Transverse colon (tissue), 4 donors: ENCODE measurements around the gene FGF2. TPM values are rescaled to one million over a fixed set of nuclear protein-coding genes. Genes with fewer than 3 reads are reported as not detected.
"Not testable (repeated sequence)": the region's sequence is repeated elsewhere in the genome, so short reads cannot be mapped to it uniquely, and the experiment has no call there.

Source experiments
- DNase-seq: peaks from one replicate; pipeline ENCODE4 v3.0.0-alpha.2; 2019
- H3K27ac ChIP-seq, 4 donors: fragments of 200-600 bp; sonication (generic); 2 replicates each; pipeline ENCODE4 v1.5.1; 2016 to 2018; ENCODE audit warnings: inconsistent platforms in 4 of 4
- H3K27me3 ChIP-seq: fragments of 200-600 bp; sonication (generic); 2 replicates; pipeline ENCODE4 v1.5.1; 2017; ENCODE audit warnings: inconsistent platforms
- H3K36me3 ChIP-seq, 4 donors: fragments of 200-600 bp; sonication (generic); 2 replicates each; pipeline ENCODE4 v1.5.1; 2017 to 2019; ENCODE audit warnings: inconsistent platforms in 4 of 4
- H3K4me1 ChIP-seq, 4 donors: fragments of 200-600 bp; sonication (generic); 2 replicates each; pipeline ENCODE4 v1.5.1; 2017 to 2020; ENCODE audit warnings: inconsistent platforms in 4 of 4
- H3K4me3 ChIP-seq, 4 donors: fragments of 200-600 bp; sonication (generic); 1 replicate in 1 of 4; 2 replicates in 3 of 4; pipeline versions ENCODE4 v1.5.1 to v1.6.1; 2017 to 2019; ENCODE audit warnings: inconsistent platforms in 4 of 4
- H3K9me3 ChIP-seq, 2 donors: fragments of 200-600 bp; sonication (generic); 2 replicates each; pipeline ENCODE4 v1.5.1; 2017 to 2019; ENCODE audit warnings: inconsistent platforms in 2 of 2
- CTCF ChIP-seq, 5 experiments: fragments of 200-600 bp in 3 of 5; fragments of 450-650 bp in 2 of 5; sonication (generic) in 3 of 5; IDR thresholded peaks; 1 replicate in 2 of 5; 2 replicates in 3 of 5; pipeline ENCODE4 v1.5.1; 2016 to 2017; ENCODE audit warnings: antibody characterized with exemption in 5 of 5, inconsistent platforms in 3 of 5, mild to moderate bottlenecking in 2 of 5, moderate library complexity in 1 of 5
- EP300 ChIP-seq: sonication (generic); formaldehyde crosslinking; IDR thresholded peaks from one replicate; pipeline ENCODE4 v1.6.1; 2017; ENCODE audit warnings: antibody characterized with exemption, low read depth
- POLR2A ChIP-seq: fragments of 450-650 bp; IDR thresholded peaks from one replicate; pipeline ENCODE4 v1.6.1; 2016; ENCODE audit warnings: antibody characterized with exemption, mild to moderate bottlenecking, moderate library complexity
- POLR2AphosphoS5 ChIP-seq, 3 donors: sonication (generic); formaldehyde crosslinking; IDR thresholded peaks; one replicate each; pipeline ENCODE4 v1.6.1; 2016; ENCODE audit warnings: antibody characterized with exemption in 3 of 3
- WGBS, 2 donors: methylation state at CpG; one replicate each; pipeline ENCODE4 v1.1.5; 2018; ENCODE audit warnings: low coverage in 1 of 2; 5-methylcytosine and 5-hydroxymethylcytosine counted together
- in situ Hi-C, 4 donors: fragments of 200-750 bp; cut with MboI; loops; one replicate each; pipeline versions ENCODE4 v1.15.0 to v1.15.1; 2017; ENCODE audit warnings: low sequenced_read_pairs in 3 of 4, low pct_ligation_motif_present in 1 of 4, low pct_unique_long_range_greater_than_20kb in 1 of 4
- intact Hi-C: fragments of 100-400 bp; cut with DNase I; formaldehyde crosslinking; loops from one replicate; pipeline ENCODE4 v1.15.1; 2023; ENCODE audit warnings: low total_unique reads
- total RNA-seq, 4 donors: library from RNA; depleted of rRNA; stranded (reverse); fragments of >200 nt; gene quantifications; one replicate each; pipeline ENCODE4 v1.1.0, GENCODE V29; 2016

Gene FGF2
- total RNA-seq, 4 donors from 2014 or later, result 1.9 to 8.6 (median 5.8) TPM

GRCh38 chr4:122842392-122842791 is 15.8 kb downstream of the FGF2 start:
- TF ChIP-seq CTCF (IDR thresholded peaks at IDR 0.05), result no peak
- no peak for TF ChIP-seq POLR2AphosphoS5 (IDR thresholded peaks at IDR 0.05)
- no peak for TF ChIP-seq POLR2A
- no peak for TF ChIP-seq EP300
- Histone ChIP-seq H3K4me3 (no peak overlapping the region), H3K36me3 (no peaks in the 10 kb centered on the region), H3K27ac (peak overlapping the region; percentile 26 to 80 (median 44)), H3K4me1 (peaks cover 0 to 27% (median 3%) of the 10 kb centered on the region in 4 donors), H3K9me3 (no peaks in the 10 kb centered on the region), H3K27me3 (no peaks in the 10 kb centered on the region)
- intact Hi-C loops (no loop called here), in situ Hi-C loops (no loop called here)
- DNase-seq, result no peak
- 33 to 44% methylated on average over 1 of the region's 1 CpG for WGBS, 2 donors

DNA sequence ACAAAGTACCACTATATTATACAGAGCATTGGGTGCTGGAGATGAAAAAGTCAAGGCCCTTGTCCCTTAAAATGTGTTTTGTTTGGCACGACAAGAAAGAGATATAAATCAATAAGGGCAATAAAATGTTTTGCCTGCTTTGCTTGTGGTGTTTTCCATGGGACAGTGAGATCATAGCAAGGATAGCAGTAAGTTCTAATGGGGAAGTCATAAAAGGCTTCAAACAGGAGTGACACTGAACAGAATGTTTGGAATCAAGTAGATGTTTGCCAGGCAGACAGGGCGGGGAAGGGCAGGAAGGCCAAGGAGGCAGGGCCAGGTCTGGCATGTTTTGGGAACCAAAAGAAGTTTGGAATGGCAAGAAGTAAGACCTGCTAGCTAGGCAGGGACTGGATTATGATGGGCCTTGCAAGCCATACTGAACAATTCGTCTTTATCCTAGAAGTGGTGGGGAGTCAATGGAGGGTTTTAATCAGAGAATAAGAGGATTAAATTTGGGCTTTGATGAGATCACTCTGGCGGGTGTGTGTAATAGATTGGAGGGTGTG is 16.4 kb downstream of the FGF2 start:
- no peak overlapping the region for H3K4me3 ChIP-seq
- no peaks in the 10 kb centered on the region for H3K36me3 ChIP-seq
- intact Hi-C loops, result no loop called here
- in situ Hi-C loops, result no loop called here
- peak; percentile 42 for DNase-seq
- no peaks in the 10 kb centered on the region for H3K27me3 ChIP-seq
- no peaks in the 10 kb centered on the region for H3K9me3 ChIP-seq
- 20 to 33% methylated on average over 2 to 4 of the region's 4 CpGs for WGBS, 2 donors
- H3K27ac ChIP-seq, result peak overlapping the region; percentile 28 to 80 (median 44)
- TF ChIP-seq EP300, result peak; percentile 69
- TF ChIP-seq POLR2A, result no peak
- TF ChIP-seq POLR2AphosphoS5 (IDR thresholded peaks at IDR 0.05), result peak; percentile 75 to 95 (median 88)
- H3K4me1 ChIP-seq, result peaks cover 0 to 29% (median 3%) of the 10 kb centered on the region in 4 donors

DNA sequence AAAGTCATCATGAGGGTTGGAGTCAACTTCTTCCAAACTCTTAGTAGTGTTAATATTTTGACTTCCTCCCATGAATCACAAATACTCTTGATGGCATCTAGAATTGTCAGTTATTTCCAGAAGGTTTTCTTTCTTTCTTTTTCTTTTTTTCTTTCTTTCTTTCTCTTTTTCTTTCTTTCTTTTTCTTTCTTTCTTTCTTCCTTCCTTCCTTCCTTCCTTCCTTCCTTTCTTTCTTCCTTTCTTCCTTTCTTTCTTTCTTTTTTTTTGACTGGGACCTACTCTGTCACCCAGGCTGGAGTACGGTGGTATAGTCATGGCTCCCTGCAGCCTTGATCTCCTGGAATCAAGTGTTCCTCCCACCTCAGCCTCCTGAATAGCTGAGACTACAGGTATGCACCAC is 17.8 kb downstream of the FGF2 start:
- WGBS, 2 donors, result 100% methylated on average over 1 of the region's 1 CpG
- H3K4me1 ChIP-seq, result peaks cover 0 to 31% (median 3%) of the 10 kb centered on the region in 4 donors
- H3K9me3 ChIP-seq, H3K27me3 ChIP-seq, DNase-seq, H3K36me3 ChIP-seq, intact Hi-C loops, H3K4me3 ChIP-seq, in situ Hi-C loops: not testable (repeated sequence)
- H3K27ac ChIP-seq, result peak overlapping the region in 2 of 4 donors; percentile 28 to 80

DNA sequence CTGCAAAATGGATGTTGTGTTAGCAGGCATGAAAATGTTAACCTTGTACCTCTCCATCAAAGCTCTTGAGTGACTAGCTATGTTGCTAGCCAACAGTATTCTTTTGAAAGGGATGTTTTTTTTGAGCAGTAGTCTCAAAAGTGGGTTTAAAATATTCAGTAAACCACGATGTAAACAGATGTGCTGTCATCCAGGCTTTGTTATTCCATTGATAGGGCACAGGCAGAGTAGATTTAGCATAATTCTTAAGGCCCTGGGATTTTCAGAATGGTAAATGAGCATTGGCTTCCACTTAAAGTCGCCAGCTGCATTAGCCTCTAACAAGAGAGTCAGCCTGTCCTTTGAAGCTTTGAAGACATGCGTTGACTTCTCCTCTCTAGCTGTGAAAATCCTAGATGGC is 18.4 kb downstream of the FGF2 start:
- Histone ChIP-seq H3K9me3 (no peaks in the 10 kb centered on the region), H3K27me3 (no peaks in the 10 kb centered on the region), H3K4me1 (peaks cover 0 to 31% (median 3%) of the 10 kb centered on the region in 4 donors), H3K4me3 (no peak overlapping the region), H3K36me3 (no peaks in the 10 kb centered on the region), H3K27ac (peak overlapping the region in 1 of 4 donors; percentile 80)
- TF ChIP-seq EP300 (no peak), POLR2AphosphoS5 (IDR thresholded peaks at IDR 0.05) (no peak), CTCF (IDR thresholded peaks at IDR 0.05) (no peak), POLR2A (no peak)
- 82 to 100% methylated on average over 1 to 3 of the region's 3 CpGs for WGBS, 2 donors
- in situ Hi-C loops, result no loop called here
- DNase-seq, result no peak
- intact Hi-C loops, result no loop called here

DNA sequence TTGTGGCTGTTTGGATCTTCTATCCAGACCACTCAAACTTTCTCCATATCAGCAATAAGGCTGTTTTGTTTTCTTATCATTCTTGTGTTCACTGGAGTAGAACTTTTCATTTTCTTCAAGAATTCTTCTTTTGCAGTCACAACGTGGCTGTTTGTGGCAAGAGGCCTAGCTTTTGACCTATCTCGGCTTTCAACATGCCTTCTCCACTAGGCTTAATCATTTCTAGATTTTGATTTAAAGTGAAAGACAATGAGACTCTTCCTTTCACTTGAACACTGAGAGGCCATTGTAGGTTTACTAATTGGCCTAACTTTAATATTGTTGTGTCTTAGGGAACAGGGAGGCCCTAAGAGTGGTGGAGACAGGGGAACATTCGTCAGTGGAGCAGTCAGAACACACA is 19.1 kb downstream of the FGF2 start:
- no peak for DNase-seq
- H3K27me3 ChIP-seq, result no peaks in the 10 kb centered on the region
- WGBS, 2 donors, result 67 to 80% methylated on average over 1 to 3 of the region's 3 CpGs
- peaks cover 0 to 31% (median 3%) of the 10 kb centered on the region in 4 donors for H3K4me1 ChIP-seq
- H3K9me3 ChIP-seq, result no peaks in the 10 kb centered on the region
- H3K4me3 ChIP-seq, result no peak overlapping the region
- H3K36me3 ChIP-seq, result no peaks in the 10 kb centered on the region
- in situ Hi-C loops (no loop called here), intact Hi-C loops (no loop called here)
- TF ChIP-seq EP300 (no peak), POLR2AphosphoS5 (IDR thresholded peaks at IDR 0.05) (no peak), CTCF (IDR thresholded peaks at IDR 0.05) (no peak), POLR2A (no peak)
- no peak overlapping the region for H3K27ac ChIP-seq
